ENCODE data around the gene RNF126. TPM values are rescaled to one million over a fixed set of nuclear protein-coding genes. Genes with fewer than 3 reads are reported as not detected.
A peak's percentile ranks its signal among the peaks of the same experiment; 100 is the strongest.

Gene RNF126
- total RNA-seq, 4 donors from 2014 or later, result 96.6 to 156 (median 126) TPM

DNA sequence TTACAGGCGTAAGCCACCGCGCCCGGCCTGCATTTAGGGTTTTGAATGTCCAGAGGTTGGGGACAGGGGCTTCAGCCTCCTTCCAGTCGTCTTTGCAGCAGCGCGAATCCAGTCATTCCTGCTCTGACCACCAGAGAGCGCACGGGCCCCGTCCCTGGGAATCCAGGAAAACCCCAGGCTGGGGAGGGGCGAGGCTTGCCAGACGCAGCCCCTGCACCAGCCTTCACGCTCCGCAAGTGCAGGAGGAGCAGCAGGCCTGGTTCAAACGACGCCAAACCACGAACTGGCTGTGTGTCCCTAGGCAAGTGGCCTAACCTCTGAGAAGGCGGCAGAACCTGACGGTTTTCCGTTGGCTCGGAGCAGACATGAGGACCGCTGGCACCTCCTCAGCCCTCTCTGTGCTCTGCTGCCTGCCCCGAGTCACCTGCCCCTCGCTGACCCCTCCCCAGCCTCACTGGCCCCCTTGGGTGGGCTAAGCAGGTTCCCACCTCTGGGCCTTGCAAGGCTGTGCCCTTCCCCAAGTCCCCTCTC lies 2.0 kb upstream of the RNF126 start:
- no peak overlapping the region for H3K4me3 ChIP-seq (ENCODE audit: low read depth, poor library complexity, severe bottlenecking)
- no peak for TF ChIP-seq POLR2A (IDR thresholded peaks at IDR 0.05)
- TF ChIP-seq, protein P1, sequence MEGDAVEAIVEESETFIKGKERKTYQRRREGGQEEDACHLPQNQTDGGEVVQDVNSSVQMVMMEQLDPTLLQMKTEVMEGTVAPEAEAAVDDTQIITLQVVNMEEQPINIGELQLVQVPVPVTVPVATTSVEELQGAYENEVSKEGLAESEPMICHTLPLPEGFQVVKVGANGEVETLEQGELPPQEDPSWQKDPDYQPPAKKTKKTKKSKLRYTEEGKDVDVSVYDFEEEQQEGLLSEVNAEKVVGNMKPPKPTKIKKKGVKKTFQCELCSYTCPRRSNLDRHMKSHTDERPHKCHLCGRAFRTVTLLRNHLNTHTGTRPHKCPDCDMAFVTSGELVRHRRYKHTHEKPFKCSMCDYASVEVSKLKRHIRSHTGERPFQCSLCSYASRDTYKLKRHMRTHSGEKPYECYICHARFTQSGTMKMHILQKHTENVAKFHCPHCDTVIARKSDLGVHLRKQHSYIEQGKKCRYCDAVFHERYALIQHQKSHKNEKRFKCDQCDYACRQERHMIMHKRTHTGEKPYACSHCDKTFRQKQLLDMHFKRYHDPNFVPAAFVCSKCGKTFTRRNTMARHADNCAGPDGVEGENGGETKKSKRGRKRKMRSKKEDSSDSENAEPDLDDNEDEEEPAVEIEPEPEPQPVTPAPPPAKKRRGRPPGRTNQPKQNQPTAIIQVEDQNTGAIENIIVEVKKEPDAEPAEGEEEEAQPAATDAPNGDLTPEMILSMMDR (IDR thresholded peaks at IDR 0.05), result peak in 1 of 3 donors; percentile 88
- DNase-seq (ENCODE audit: low spot score in 2 of 2), result peak; percentile 59 to 96
- intact Hi-C loops (cut with DNase I; ENCODE audit: low total_unique reads), result loop anchor here (2.0 to 5.0 kb wide), 2 partner anchors 70 to 93 kb away; partner anchors contain the start of gene BSG
- 5 to 10% methylated on average over 23 to 24 of the region's 24 CpGs for WGBS, 2 donors

DNA sequence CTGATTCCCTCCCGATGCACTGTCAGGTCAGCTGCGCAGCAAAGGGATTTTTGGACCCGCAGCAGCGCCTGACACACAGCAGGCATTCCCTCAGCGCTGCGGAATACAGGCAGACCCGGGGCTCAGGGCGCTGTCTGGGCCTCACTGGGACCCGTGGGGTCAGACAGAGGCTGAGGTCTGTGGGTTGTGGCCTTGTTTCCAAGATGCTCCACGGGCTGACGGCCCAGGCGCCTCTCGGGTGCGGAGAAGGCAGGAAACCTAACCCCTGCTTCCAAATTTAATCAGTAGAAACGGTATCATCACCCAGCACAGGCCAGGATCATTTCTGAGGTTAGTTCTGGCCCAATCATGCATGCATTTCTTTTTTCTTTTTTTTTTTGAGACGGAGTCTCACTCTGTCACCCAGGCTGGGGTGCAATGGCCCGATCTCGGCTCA lies 686 bp upstream of the RNF126 start:
- WGBS, 2 donors, result 31 to 56% methylated on average over 11 to 18 of the region's 18 CpGs
- intact Hi-C loops (cut with DNase I; ENCODE audit: low total_unique reads), result loop anchor here (2.0 to 5.0 kb wide), 2 partner anchors 71 to 91 kb away; partner anchors contain the start of gene BSG
- no peak for DNase-seq (ENCODE audit: low spot score in 2 of 2)
- TF ChIP-seq POLR2A (IDR thresholded peaks at IDR 0.05), result no peak
- TF ChIP-seq, protein P1 (IDR thresholded peaks at IDR 0.05), result no peak
- no peak overlapping the region for H3K4me3 ChIP-seq (ENCODE audit: low read depth, poor library complexity, severe bottlenecking)

DNA sequence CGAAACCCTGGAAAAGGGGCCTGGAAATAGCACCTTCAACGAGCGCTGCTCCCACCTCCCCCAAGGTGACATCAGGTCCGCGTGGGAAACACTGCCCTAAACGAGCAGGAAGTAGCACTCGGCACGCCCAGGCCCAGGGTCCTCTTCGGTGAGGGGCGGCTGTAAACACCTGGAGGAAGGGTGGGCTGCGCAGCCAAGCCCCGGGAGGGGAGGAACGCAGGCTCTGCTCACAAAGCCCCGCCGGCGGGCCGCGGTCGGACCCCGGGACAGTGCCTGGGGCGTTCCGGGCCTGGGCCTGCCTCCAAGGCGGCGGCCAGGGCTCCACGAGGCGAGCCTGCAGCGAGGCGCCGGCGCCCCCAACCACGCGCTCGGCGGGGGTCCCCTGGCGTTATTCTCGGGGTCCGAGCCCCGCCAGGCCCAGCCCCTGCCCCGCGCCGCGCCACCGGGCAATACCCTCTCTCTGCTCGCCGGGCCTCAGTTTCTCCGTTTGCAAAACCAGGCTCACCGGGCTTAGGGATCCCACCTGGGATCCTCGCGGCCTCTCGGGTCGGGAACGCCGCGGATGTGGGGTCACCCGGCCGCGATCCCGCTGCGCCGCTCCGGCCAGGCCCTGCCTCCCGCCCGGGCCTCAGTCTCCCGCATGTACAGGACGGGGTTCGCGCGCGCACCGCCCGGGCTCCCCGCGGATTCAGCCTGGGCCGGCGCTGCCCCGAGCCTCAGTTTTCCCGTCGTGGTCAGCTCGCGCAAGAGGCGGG lies 630 bp downstream of the RNF126 start:
- intact Hi-C loops (cut with DNase I; ENCODE audit: low total_unique reads), result loop anchor here (5.0 kb wide), 1 partner anchor 90 kb away; the partner anchor contains the start of gene BSG
- peak overlapping the region; percentile 97 for H3K4me3 ChIP-seq (ENCODE audit: low read depth, poor library complexity, severe bottlenecking)
- WGBS, 2 donors, result 0 to 1% methylated on average over 28 to 51 of the region's 81 CpGs
- no peak for DNase-seq (ENCODE audit: low spot score in 2 of 2)
- TF ChIP-seq, protein P1 (IDR thresholded peaks at IDR 0.05), result no peak

DNA sequence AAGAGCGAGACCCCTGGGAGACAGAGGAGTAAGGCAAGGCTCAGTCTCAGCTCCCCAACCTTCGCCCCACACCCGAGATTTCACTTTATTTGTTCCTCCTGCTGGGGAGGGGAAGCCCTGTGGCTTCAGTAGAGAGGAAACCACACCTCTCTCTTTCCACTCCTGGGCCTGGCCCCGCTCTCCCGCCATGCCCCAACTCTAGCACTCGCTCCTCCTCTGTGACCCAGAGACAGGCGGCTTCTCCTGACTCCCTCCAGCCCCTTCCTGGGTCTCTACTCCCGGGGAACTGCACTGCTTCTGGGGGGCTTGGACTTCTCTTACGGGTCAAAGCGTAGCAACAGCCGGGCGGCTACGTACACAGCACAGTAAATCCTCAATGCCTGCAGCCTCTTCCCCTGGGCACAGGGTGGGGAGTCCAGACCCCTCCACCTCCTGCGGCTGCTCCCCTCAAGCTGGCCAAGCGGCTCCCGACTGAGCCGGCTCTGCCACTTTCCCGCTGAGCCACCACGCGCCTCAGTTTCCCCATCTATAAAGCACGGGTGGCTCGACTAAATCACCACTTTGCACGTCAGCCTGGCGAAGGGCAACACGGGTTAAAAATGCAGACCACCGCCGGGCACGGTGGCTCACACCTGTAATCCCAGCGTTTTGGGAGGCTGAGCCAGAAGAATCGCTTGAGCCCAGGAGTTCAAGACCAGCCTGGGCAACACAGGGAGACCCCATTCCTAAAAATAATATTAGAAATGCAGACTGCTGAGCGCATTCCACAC lies 1.4 kb downstream of the RNF126 start:
- DNase-seq (ENCODE audit: low spot score in 2 of 2), result no peak
- peak overlapping the region; percentile 97 for H3K4me3 ChIP-seq (ENCODE audit: low read depth, poor library complexity, severe bottlenecking)
- TF ChIP-seq, protein P1 (IDR thresholded peaks at IDR 0.05), result no peak
- TF ChIP-seq POLR2A (IDR thresholded peaks at IDR 0.05), result no peak
- WGBS, 2 donors, result 5 to 6% methylated on average over 31 of the region's 31 CpGs
- intact Hi-C loops (cut with DNase I; ENCODE audit: low total_unique reads), result loop anchor here (5.0 kb wide), 1 partner anchor 89 kb away; the partner anchor contains the start of gene BSG

DNA sequence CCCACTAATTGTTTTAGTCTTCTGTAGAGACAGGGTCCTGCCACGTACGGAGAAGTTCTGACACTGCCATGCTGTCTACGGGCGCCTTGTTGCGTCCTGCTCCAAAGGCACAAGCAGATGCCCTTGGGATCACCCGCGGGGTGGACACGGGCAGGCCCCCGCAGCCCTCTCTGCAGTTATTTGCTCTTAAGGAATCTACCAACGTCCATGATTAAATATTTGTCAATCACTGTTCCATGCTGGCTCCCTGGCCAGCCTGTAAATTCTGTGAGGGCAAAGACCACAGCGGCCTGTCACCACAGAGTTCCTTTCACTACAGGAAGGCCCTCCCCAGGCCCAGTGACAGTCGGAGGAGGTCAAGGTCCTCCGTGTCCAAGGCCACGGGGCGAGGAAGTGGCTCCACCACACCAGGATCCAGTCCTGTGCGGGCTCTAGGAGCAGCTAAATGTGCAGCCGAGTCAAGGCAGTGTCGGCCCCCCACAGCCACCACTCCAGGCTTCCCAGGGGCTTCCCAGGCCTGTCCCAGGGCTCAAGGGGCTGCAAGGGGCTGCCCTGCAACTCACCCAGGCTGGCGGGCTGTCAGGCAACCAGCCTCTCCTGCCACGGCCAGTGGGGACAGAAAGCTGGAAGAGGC lies 2.1 kb downstream of the RNF126 start:
- intact Hi-C loops (cut with DNase I; ENCODE audit: low total_unique reads), result loop anchor here (5.0 kb wide), 1 partner anchor 89 kb away; the partner anchor contains the start of gene BSG
- 15 to 19% methylated on average over 15 to 19 of the region's 20 CpGs for WGBS, 2 donors
- no peak overlapping the region for H3K4me3 ChIP-seq (ENCODE audit: low read depth, poor library complexity, severe bottlenecking)
- DNase-seq (ENCODE audit: low spot score in 2 of 2), result no peak
- no peak for TF ChIP-seq POLR2A (IDR thresholded peaks at IDR 0.05)
- TF ChIP-seq, protein P1 (IDR thresholded peaks at IDR 0.05), result peak in 1 of 3 donors; percentile 32
